IgD-negative memory B cell (primary cell): ENCODE measurements around the gene TECPR2. TPM values are rescaled to one million over a fixed set of nuclear protein-coding genes. Genes with fewer than 3 reads are reported as not detected.

Source experiments
- H3K27ac Mint-ChIP-seq, 3 donors: one replicate each; pipeline ENCODE4 v1.8.0; 2020 to 2022; ENCODE audit warnings: mild to moderate bottlenecking in 3 of 3, mixed read lengths in 3 of 3, moderate library complexity in 1 of 3
- H3K27me3 Mint-ChIP-seq: one replicate; pipeline ENCODE4 v1.8.0; 2021; ENCODE audit warnings: mixed read lengths
- H3K36me3 Mint-ChIP-seq: one replicate; pipeline ENCODE4 v1.8.0; 2020; ENCODE audit warnings: mild to moderate bottlenecking, mixed read lengths
- H3K4me1 Mint-ChIP-seq, 3 donors: one replicate each; pipeline ENCODE4 v1.8.0; 2020 to 2022; ENCODE audit warnings: mixed read lengths in 3 of 3, mild to moderate bottlenecking in 1 of 3
- H3K4me3 Mint-ChIP-seq, 4 donors: one replicate each; pipeline ENCODE4 v1.8.0; 2020 to 2022; ENCODE audit warnings: mild to moderate bottlenecking in 4 of 4, mixed read lengths in 4 of 4, moderate library complexity in 3 of 4
- H3K9me3 Mint-ChIP-seq, 3 donors: one replicate each; pipeline ENCODE4 v1.8.0; 2020 to 2021; ENCODE audit warnings: mixed read lengths in 3 of 3, mild to moderate bottlenecking in 1 of 3
- polyA plus RNA-seq: library from polyadenylated mRNA; unstranded; fragments of 300-500 nt; fragmentation: Illumina TruSeq; gene quantifications from one replicate; pipeline ENCODE4 v1.2.3, GENCODE V29; 2021

TECPR2 gene
- polyA plus RNA-seq, 1 donor from 2014 or later = 3.2 TPM

DNA sequence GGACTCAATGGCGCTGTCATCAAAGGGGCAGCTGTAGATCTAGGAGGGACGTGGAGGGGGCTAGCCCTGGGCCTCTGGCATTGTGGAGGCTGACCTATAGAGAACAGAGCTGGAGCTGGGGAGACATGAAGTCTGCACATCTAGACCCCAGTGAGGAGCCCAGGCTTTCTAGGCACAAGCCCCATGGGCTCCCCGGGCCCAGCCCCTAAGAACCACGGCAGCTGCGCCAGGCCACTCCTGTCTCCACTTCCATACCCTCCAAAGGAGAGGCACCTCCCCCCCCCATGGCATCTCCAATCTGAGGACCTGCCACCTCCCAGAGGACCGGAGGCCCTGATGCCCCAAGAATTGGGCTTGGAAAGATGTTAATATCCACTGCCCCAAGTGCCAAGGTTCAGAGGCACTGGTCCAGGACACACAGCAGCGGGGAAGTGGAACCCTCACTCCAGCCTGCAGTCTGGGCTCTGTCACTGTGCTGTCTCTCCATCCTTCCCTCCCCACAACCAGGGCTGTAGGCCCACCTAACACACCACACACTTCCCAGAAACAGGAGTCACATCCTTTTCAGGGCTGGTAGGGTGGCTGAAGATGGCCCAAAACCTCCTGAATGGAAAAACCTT, 142.4 kb downstream of the TECPR2 start:
- H3K4me3 Mint-ChIP-seq = no peak overlapping the region
- no peak overlapping the region for H3K27ac Mint-ChIP-seq
- H3K9me3 Mint-ChIP-seq = no peaks in the 10 kb centered on the region
- H3K27me3 Mint-ChIP-seq = no peaks in the 10 kb centered on the region
- peaks cover 2% of the 10 kb centered on the region for H3K36me3 Mint-ChIP-seq
- peaks cover 0 to 1% (median 0%) of the 10 kb centered on the region in 3 donors for H3K4me1 Mint-ChIP-seq

DNA sequence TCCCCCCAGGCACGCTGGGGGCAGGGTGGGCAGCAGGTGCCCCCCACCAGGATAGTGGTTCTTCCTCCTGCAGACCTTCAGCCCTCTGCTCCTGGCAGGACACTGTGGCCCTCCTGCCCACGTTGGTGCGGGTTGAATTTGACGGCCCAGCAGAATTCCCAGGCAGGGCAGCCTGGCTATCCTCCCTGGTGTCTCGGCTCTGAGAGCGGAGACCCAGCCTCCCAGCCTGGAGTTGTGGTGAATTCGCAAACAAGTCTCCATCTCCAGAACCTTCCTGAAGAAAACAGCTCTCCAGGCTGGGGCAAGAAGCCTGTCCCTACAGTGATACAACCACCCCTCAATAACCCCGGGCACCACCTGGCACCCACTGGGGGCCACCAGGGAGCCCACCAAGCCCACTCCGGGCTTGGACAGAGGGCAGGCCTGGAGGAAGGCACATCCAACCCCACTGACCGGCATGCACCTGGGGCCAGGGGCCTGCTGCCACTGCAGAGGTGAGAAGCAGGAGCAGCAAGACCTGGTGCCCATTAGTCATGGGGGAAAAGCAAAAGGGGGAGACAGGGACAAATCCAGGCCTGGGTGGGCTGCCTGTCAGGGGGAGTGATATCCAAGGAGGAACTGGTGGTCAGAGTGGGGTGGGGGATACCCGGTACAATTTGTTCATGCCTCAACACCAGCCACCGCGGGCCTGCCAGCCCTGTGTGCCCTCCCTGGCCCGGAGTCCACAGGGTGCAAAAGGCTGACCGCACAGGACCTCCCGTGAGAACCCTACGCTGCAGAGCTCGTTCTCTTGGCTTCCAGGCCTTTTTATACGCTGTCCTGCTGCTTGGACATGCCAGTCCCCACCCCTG, 143.3 kb downstream of the TECPR2 start:
- H3K4me1 Mint-ChIP-seq = peaks cover 4 to 6% (median 5%) of the 10 kb centered on the region in 3 donors
- no peaks in the 10 kb centered on the region for H3K9me3 Mint-ChIP-seq
- H3K27ac Mint-ChIP-seq = peak overlapping the region in 2 of 3 donors; percentile 53 to 68
- peak overlapping the region in 1 of 4 donors; percentile 22 for H3K4me3 Mint-ChIP-seq
- peaks cover 2% of the 10 kb centered on the region for H3K36me3 Mint-ChIP-seq
- no peaks in the 10 kb centered on the region for H3K27me3 Mint-ChIP-seq

DNA sequence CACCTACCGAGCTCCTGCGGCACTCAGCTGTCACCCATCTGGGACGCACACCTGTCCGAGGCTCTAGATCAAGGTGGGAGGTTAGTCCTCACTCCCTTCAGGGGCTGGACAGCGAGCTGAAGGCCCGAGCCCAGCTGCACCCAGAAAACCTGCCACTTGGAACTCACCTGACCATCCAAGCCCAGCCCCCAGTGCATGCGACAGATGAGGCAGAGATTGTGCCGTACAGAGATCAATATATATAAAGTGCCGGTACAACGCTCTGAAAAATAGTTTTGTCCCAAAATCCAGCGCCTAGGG, 143.8 kb downstream of the TECPR2 start:
- H3K36me3 Mint-ChIP-seq = peaks cover 2% of the 10 kb centered on the region
- H3K4me3 Mint-ChIP-seq = peak overlapping the region in 1 of 4 donors; percentile 22
- H3K27ac Mint-ChIP-seq = peak overlapping the region in 1 of 3 donors; percentile 68
- no peaks in the 10 kb centered on the region for H3K9me3 Mint-ChIP-seq
- H3K4me1 Mint-ChIP-seq = peaks cover 4 to 6% (median 5%) of the 10 kb centered on the region in 3 donors
- H3K27me3 Mint-ChIP-seq = no peaks in the 10 kb centered on the region

DNA sequence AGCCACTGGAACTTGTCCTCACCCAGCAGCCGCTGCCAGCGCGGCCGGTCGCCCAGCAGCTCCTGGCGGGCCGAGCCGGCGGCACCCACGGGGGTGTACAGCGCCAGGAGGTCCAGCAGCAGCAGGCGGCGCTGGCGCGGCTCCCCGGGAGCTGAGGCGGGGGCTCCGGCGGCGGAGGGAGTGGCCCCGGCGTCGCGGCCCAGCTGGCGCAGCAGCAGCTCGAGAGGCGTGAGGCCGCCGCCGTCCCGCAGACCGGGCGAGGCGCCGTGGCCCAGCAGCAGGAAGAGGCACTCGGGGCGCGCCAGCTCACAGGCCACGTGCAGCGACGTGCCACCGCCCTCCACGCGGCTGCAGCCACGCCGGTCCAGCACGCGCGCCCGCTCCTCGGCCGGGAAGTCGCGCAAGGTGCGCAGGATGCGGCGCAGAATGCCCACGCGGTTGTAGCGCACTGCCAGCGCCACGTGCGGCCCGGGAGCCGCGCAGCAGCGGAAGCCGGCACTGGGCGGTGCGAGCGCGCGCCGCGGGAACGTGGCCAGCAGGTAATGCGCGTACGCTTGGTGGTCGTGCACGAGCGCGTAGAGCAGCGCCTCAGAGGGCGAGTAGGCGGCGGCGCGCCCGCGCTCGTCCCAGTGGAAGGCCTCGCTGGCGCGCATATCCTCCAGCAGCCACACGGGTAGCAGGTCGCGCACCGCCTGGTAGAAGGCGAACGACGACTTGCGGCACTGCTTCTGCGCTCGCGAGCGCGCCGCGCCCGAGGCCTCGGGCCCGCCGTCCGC, 144.5 kb downstream of the TECPR2 start:
- Mint-ChIP-seq H3K36me3 (peaks cover 2% of the 10 kb centered on the region), H3K9me3 (no peaks in the 10 kb centered on the region), H3K27ac (no peak overlapping the region), H3K4me1 (peaks cover 4 to 6% (median 5%) of the 10 kb centered on the region in 3 donors), H3K4me3 (peak overlapping the region in 1 of 4 donors; percentile 22), H3K27me3 (no peaks in the 10 kb centered on the region)

DNA sequence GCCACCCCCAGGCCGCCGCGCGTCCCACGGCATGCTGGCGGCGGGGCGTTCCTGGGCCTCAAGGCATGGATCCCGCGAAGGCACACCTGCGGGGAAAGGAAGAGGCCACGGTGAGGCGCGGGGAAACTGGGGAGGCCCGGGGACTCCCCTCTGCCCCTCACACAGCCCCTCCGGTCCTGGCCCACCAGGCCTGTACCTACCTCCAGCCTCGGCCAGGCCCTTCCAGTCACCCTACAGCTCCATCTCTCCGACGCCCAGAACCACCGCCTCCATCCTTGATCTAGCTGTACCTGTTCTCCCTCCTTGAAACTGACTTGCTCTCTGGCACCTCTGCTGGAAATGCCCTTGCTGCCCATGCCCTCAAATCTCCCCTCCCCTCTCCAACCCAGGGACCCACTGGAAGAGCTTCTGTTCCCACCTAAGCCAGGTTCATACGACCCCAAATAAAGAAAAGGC, 145.1 kb downstream of the TECPR2 start:
- peak overlapping the region in 2 of 3 donors; percentile 75 to 85 for H3K27ac Mint-ChIP-seq
- peaks cover 4 to 6% (median 5%) of the 10 kb centered on the region in 3 donors for H3K4me1 Mint-ChIP-seq
- peak overlapping the region in 3 of 4 donors; percentile 60 to 88 (median 63) for H3K4me3 Mint-ChIP-seq
- no peaks in the 10 kb centered on the region for H3K9me3 Mint-ChIP-seq
- H3K27me3 Mint-ChIP-seq = no peaks in the 10 kb centered on the region
- H3K36me3 Mint-ChIP-seq = peaks cover 2% of the 10 kb centered on the region

DNA sequence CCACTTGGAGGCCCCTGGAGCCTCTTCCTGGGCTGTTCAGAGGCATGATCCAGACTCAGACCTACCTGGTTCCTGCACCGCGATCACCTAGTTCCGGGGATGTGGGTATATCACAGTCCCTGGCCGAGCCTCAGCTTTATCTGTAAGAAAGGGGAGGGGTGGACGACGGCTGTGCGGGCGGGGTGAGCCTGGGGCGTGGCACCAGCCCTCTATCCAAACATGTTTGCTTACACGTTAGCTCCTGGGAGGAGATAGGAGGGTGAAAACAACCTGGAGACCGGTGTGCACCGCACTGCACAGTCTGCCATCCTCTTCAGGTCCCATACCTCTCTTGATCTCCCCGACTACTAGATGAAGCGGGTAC, 145.7 kb downstream of the TECPR2 start:
- Mint-ChIP-seq H3K4me1 (peaks cover 4 to 6% (median 5%) of the 10 kb centered on the region in 3 donors), H3K4me3 (peak overlapping the region; percentile 60 to 88 (median 66)), H3K27ac (peak overlapping the region in 1 of 3 donors; percentile 85), H3K36me3 (peaks cover 2% of the 10 kb centered on the region), H3K27me3 (no peaks in the 10 kb centered on the region), H3K9me3 (no peaks in the 10 kb centered on the region)

DNA sequence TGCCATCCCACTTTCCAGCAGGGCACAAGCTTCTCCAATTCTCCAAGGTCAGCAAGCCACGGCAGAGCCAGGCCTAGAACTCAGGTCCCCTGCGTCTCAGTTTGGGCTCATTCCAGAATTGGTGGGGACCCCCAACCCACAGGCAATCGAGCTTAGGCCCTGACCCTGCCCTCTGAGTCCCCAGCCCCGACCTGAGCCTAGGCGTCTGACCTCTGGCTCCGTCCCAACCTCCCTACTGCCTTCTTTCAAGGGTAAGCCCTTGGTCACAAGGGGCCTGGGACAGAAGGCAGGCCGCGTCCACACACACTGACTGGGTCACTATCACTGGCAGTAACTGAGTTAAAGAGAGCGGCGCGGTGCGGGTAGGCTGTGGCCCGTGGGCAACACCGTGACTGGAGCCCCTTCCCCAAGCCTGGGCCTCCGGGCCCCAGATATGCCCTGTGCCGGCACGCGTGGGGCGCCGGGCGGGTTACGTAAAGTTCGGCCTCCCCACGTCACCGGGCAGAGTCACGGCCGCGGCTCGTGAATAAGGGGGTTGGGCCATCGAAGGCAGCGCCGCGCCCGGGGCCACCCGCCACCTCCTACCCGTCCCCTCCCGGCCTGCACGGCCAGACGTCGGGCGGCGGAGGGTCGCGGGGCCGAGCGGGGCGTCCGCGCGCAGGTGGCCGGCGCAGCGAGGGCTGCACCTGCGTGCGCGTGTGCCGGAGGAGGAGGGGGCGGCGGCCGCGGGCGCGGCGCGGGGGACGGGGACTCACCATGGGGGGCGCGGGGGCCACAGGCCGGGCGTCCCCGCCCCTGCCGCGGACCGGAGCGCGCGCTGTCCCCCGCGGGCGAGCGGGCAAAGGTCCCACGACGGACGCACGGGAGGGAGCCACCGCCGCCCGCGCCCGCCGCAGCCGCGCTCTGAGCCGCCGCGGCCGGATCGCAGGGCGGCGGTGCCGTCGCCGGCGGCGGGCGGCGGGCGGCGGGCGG, 146.3 kb downstream of the TECPR2 start:
- Mint-ChIP-seq H3K27ac (peak overlapping the region in 2 of 3 donors; percentile 31 to 85), H3K27me3 (no peaks in the 10 kb centered on the region), H3K4me3 (peak overlapping the region; percentile 60 to 88 (median 66)), H3K4me1 (peaks cover 4 to 6% (median 5%) of the 10 kb centered on the region in 3 donors), H3K9me3 (no peaks in the 10 kb centered on the region), H3K36me3 (peaks cover 2% of the 10 kb centered on the region)

DNA sequence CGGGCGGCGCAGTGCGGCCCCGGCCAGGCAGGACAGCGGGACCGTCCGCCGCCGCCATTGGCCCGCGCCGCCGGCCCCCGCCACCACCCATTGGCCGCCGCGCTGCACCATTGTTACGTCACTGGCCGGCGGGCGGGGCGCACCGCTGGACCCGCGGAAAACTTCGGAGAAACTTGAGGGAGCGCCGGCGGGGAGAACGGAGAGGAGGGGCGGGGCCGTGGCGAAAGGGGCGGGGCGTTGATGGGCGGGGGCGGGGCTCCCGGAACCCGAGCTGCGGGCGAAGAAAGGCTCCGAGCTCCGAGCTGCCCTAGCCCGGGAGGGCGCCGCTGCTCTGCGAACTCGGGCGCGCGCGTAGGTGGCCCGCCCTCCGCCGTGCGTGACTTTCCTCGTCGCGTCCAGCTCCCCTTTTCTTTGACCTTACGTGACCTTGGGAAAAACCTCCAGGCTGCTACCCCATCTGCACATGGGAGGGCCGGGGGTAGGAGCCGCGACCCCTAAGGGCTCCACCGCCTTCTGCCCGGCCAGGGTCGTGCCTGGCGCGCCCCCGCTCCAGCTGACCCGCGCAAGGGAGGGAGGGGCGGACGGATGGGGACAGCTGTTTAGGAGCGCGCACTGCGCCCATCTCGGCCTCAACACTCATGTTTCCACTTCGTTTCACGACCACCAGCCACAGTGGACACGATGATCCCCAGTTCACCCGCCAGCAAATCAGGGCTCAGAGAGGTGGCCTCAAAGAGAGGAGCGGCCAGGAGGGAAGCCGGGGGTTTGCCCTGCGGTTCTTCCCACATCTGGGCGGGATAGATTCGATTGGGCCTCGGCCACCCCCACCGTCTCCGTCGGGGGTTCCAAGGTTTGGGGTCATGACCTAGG, 147.2 kb downstream of the TECPR2 start, which contains the start of gene ANKRD9:
TSS of gene ANKRD9 (minus strand) at position 31 of the 870 bp plus-strand sequence. CDS start 1,887 bp downstream, outside the sequence.
- Mint-ChIP-seq H3K4me3 (peak within 1 kb of the TSS; percentile 60 to 92 (median 87)), H3K4me1 (peaks cover 4 to 6% (median 6%) of the 10 kb centered on the region in 3 donors), H3K9me3 (no peaks in the 10 kb centered on the region), H3K27me3 (no peaks in the 10 kb centered on the region), H3K27ac (peak within 1 kb of the TSS; percentile 59 to 89 (median 85)), H3K36me3 (peaks cover 2% of the 10 kb centered on the region)

DNA sequence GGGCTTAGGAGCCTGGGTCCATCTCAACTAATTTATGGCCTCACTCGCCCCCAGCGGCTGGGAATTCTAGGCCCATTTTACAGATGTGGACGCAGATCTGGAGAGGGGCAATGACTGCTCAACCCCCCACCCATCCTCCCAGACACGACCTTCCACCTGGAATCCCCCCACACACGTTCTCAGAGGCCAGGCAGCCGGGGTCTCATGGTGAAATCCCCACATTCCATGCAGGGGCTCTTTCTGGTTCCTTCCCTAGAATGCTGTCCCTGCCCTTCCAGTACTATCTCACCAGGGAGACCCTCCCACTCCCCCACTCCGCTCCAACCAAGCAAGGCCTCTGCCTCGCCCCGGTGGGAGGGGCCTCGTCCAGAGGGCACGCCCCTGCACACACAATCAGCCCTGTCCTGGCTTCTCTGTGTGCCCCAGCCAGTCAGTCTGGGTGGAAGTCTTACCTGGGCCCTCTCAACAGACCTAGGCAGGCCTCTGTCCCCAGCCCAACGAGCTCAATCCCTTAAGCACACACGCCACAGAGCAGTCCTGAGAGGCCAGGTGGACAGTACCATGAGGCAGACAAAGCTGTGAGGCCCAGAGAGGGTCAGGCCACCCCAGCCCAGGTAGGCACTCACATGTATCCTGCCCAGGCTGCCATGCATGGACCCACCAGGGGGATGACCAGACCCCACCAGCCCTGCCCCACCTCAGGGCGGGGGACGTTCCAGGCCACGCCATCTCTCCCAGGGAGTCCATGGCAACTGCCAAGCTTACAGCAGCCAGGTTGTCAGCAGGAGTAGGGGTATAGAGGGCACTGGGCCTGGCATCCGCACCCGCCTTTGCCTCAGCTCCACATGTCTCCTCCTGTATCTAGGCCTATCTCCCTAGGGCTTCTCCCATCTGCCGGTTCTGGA, 148.1 kb downstream of the TECPR2 start:
- Mint-ChIP-seq H3K27ac (peak overlapping the region; percentile 63 to 89 (median 71)), H3K4me1 (peaks cover 4 to 6% (median 6%) of the 10 kb centered on the region in 3 donors), H3K27me3 (no peaks in the 10 kb centered on the region), H3K36me3 (peaks cover 2% of the 10 kb centered on the region), H3K9me3 (no peaks in the 10 kb centered on the region), H3K4me3 (peak overlapping the region; percentile 45 to 92 (median 87))

DNA sequence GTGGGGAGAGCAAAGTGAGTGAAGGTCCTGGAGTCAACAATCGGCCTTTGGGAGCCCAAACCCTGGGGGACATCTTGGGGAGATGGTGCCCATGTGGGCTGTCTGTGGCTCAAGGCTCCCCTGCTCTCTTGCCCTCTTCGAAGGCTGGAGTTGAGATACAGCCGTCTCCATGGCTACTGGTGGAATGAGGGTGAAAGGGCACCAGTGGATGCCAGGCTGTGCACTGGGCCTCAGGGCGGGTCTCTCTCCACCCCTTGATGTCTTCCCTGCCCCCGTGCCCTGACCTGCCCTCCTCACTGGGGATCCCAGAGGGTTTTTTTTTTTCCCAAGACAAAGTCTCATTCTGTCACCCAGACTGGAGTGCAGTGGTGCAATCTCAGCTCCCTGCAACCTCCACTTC, 148.8 kb downstream of the TECPR2 start:
- H3K27me3 Mint-ChIP-seq = no peaks in the 10 kb centered on the region
- no peaks in the 10 kb centered on the region for H3K9me3 Mint-ChIP-seq
- H3K27ac Mint-ChIP-seq = no peak overlapping the region
- H3K4me3 Mint-ChIP-seq = peak overlapping the region in 3 of 4 donors; percentile 32 to 79 (median 79)
- H3K4me1 Mint-ChIP-seq = peaks cover 6 to 9% (median 7%) of the 10 kb centered on the region in 3 donors
- peaks cover 2% of the 10 kb centered on the region for H3K36me3 Mint-ChIP-seq

DNA sequence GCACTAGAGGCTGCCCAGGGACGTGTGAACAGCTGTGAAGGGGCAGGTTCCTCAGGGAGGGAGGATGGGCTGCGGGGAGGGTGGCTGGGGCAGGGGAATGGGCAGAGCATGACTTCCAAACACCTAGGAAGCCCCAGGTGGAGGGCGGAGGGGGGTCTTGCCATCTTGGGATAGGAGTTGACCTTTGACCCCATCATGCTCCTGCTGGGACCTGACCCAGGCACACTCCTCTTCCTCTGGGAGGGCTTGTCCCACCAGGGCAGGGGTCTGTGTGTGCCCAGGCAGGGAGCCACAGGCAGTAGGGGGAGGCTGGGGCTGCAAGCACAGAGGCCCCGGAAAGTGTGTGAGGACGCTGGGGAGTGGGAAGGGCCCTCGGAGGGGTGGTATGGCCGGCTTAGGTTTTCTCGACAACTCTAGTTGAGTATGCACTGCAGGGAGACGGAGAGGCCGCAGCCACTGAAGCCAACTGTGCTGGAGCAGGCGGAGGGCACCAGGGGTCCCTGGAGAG, 150.1 kb downstream of the TECPR2 start:
- Mint-ChIP-seq H3K4me3 (peak overlapping the region in 1 of 4 donors; percentile 80), H3K27me3 (peaks cover 2% of the 10 kb centered on the region), H3K9me3 (no peaks in the 10 kb centered on the region), H3K27ac (peak overlapping the region in 1 of 3 donors; percentile 74), H3K4me1 (peaks cover 5 to 9% (median 7%) of the 10 kb centered on the region in 3 donors), H3K36me3 (peaks cover 2% of the 10 kb centered on the region)
